GM12865 (cell line): ENCODE results near the gene NT5E.

Source experiments
- DNase-seq: peaks from one replicate; pipeline ENCODE4 v3.0.0; 2010; ENCODE audit warnings: low read depth
- H3K4me3 ChIP-seq: 2 replicates; pipeline ENCODE4 v1.5.1; 2011; ENCODE audit warnings: mild to moderate bottlenecking, low read depth, low read length, control low read depth
- CTCF ChIP-seq: IDR thresholded peaks from 2 replicates; pipeline ENCODE4 v1.5.1; 2011; ENCODE audit warnings: low read length, control low read depth, low read depth, inconsistent platforms; ENCODE audit not compliant: insufficient read depth; ENCODE audit errors: missing control alignments

NT5E gene

DNA sequence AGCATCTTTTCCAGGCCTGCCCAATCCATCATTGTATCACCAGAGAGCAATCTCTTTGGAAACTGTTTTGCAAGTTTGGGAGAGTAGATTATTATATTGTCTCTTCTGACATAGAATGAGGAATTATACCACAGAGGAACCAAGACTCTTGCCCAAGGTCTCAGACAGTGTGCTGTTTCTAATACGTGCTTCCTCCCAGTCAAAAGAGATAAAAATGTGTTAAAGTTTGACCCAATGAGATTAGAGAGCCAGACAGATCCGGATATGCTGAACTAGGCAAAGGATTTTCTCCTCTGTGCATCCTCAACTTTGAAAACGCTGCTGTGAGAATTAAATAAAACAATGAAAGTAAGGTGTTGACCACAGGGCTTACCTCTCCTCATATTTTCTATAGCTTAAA, 18.6 kb upstream of the NT5E start:
- H3K4me3 ChIP-seq: no peak overlapping the region
- no peak for TF ChIP-seq CTCF
- DNase-seq: no peak

- no peak for TF ChIP-seq CTCF
- H3K4me3 ChIP-seq: no peak overlapping the region
- no peak for DNase-seq
These were observed 17.3 kb upstream of the NT5E start for GRCh38 chr6:85432554-85432953.

- TF ChIP-seq CTCF: no peak
- no peak for DNase-seq
- no peak overlapping the region for H3K4me3 ChIP-seq
These were observed 14.0 kb upstream of the NT5E start for GRCh38 chr6:85435851-85436250.

DNA sequence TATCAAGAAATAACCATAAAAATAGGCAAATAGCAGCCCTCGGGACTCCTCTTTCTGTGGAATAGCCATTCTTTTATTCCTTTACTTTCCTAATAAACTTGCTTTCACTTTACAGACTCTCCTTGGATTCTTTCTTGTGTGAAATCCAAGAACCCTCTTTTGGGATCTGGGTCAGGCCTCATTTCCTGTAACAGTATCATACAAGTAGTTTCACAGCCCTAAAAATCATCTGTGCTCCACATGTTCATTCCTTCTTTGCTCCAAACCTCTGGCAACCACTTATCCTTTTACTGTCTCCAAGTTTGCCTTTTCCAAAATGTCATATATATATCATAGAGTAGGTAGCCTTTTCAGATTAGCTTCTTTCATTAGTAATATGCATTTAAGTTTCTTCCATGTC, 13.5 kb upstream of the NT5E start:
- no peak overlapping the region for H3K4me3 ChIP-seq
- TF ChIP-seq CTCF: no peak
- DNase-seq: no peak

GRCh38 chr6:85436939-85437495, 12.9 kb upstream of the NT5E start:
- TF ChIP-seq CTCF: no peak
- H3K4me3 ChIP-seq: no peak overlapping the region
- no peak for DNase-seq

GRCh38 chr6:85443349-85444117, 6.3 kb upstream of the NT5E start:
- DNase-seq: no peak
- TF ChIP-seq CTCF: no peak
- H3K4me3 ChIP-seq: no peak overlapping the region
